SK-N-SH treated with all-trans-retinoic acid at 6 μM for 48 hours (cell line): ENCODE data around the gene SPACA6.

Experiments used
- CSRNP3 ChIP-seq: fragments of 250-450 bp; sonication (Bioruptor Pico); IDR thresholded peaks from 2 replicates; pipeline ENCODE4 v1.5.1; 2021; ENCODE audit warnings: mild to moderate bottlenecking, moderate library complexity
- ISL1 ChIP-seq: fragments of 250-450 bp; sonication (Bioruptor Pico); IDR thresholded peaks from 2 replicates; pipeline ENCODE4 v2.1.2; 2022; ENCODE audit warnings: mild to moderate bottlenecking, moderate library complexity
- PATZ1 ChIP-seq: fragments of 250-450 bp; sonication (Bioruptor Pico); IDR thresholded peaks from 2 replicates; pipeline ENCODE4 v1.8.0; 2020; ENCODE audit warnings: mild to moderate bottlenecking, moderate library complexity, borderline replicate concordance
- SNAI2 ChIP-seq: fragments of 250-450 bp; sonication (Bioruptor Pico); IDR thresholded peaks from 2 replicates; pipeline ENCODE4 v1.5.0; 2020; ENCODE audit warnings: mild to moderate bottlenecking, moderate library complexity
- TSHZ2 ChIP-seq: fragments of 250-450 bp; sonication (Bioruptor Pico); IDR thresholded peaks from 2 replicates; pipeline ENCODE4 v1.5.0; 2020; ENCODE audit warnings: mild to moderate bottlenecking, moderate library complexity
- ZNF8 ChIP-seq: fragments of 450-650 bp; formaldehyde crosslinking; IDR thresholded peaks from 2 replicates; pipeline ENCODE4 v1.5.0; 2020; ENCODE audit warnings: mild to moderate bottlenecking, moderate library complexity

GRCh38 chr19:51695702-51696315, 2.7 kb downstream of the SPACA6 start:
- TF ChIP-seq PATZ1 (no peak), CSRNP3 (no peak), ISL1 (CRISPR knock-in tag) (no peak), TSHZ2 (CRISPR knock-in tag) (no peak), ZNF8 (CRISPR knock-in tag) (no peak), SNAI2 (CRISPR knock-in tag) (no peak)
